Measurements from ENCODE around the gene MICAL2.

The MICAL2 gene

DNA sequence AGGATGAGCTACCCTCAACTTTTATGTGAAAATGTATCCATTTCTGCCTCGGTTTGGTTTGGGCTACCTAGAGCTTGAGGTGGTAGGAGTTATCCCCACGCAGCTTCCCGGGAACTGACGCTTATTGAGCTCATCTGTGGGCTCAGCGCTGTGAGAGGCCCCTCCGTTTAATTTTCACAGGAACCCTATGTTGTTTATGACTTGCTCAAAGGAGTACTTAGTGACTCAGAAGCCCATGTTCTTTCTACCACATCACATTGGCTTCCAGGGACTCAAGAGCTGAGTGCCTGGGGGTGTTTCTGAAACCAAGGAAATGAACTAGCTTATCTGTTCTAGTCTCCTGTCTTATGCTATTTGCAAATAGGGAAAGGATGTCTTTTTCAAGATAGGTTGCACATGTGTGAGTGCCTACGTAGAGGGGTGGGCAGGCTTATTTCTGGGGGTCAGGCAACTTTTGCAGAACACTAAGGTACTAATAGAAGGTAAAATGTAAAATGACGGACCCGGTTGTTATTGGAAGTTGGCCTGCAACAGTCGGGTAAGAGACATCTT is 40.5 kb downstream of the MICAL2 start:
- TF ChIP-seq, protein P1, sequence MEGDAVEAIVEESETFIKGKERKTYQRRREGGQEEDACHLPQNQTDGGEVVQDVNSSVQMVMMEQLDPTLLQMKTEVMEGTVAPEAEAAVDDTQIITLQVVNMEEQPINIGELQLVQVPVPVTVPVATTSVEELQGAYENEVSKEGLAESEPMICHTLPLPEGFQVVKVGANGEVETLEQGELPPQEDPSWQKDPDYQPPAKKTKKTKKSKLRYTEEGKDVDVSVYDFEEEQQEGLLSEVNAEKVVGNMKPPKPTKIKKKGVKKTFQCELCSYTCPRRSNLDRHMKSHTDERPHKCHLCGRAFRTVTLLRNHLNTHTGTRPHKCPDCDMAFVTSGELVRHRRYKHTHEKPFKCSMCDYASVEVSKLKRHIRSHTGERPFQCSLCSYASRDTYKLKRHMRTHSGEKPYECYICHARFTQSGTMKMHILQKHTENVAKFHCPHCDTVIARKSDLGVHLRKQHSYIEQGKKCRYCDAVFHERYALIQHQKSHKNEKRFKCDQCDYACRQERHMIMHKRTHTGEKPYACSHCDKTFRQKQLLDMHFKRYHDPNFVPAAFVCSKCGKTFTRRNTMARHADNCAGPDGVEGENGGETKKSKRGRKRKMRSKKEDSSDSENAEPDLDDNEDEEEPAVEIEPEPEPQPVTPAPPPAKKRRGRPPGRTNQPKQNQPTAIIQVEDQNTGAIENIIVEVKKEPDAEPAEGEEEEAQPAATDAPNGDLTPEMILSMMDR (IDR thresholded peaks at IDR 0.05; ENCODE audit: borderline replicate concordance, insufficient read depth, low read depth, low read length), result no peak
- H3K4me3 ChIP-seq (ENCODE audit: low read depth, low read length), result no peak overlapping the region

DNA sequence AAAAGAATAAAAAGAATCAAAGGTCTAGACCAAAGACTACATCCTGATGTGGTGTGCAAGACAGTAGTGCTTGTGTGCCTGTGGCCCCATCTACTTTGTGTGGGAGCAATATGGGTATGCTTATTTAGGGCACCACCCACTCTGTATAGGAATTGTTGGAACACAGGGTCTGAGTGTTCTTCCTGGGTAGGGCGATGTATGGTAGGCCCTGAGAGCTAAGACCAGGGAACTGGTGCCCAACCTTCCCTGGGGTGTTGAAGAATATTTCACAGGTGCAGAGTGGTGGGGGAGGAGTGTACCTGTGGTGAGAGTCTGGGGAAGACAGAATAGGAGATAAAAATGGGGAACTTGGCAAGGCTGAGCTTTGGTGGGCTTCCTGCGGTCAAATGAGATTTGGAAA is 41.9 kb downstream of the MICAL2 start:
- TF ChIP-seq, protein P1 (IDR thresholded peaks at IDR 0.05; ENCODE audit: borderline replicate concordance, insufficient read depth, low read depth, low read length), result no peak

DNA sequence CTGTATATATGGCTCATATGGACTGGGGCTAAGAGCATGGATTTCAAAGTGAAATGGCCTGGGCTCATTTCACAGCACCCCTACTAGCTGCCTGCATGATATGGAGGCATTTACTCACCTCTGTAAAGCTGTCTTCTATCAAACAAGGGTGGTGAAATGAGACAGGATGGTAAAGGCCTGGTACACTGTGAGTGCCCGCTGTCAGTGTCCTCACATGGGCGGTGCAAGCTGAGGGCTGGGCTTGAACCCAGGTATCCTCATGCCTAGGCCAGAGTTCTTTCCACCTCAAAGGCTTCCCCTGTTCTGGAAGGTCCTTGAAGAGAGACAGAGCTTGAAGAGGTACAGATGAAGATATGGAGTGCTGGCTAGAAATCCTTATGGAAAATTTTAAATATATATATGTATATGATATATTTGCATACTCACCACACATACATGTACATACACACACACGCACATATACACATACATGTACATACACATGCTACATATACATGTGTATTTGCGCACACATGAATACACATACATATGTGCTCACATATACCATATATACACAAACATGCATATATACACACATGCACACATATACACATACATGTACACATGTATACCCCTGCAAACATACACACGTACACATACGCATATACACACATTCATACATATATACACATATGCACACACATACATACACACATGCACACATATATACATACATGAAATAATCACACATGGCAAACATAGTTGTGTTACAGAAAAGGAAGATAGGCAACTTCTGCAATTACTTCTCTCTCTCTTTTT is 44.7 kb downstream of the MICAL2 start:
- no peak overlapping the region for H3K4me3 ChIP-seq (ENCODE audit: low read depth, low read length)
- TF ChIP-seq, protein P1 (IDR thresholded peaks at IDR 0.05; ENCODE audit: borderline replicate concordance, insufficient read depth, low read depth, low read length), result no peak

More for the DNA sequence above, 41.9 kb downstream of the MICAL2 start:
- no peak overlapping the region for H3K4me3 ChIP-seq (ENCODE audit: low read depth, low read length)

DNA sequence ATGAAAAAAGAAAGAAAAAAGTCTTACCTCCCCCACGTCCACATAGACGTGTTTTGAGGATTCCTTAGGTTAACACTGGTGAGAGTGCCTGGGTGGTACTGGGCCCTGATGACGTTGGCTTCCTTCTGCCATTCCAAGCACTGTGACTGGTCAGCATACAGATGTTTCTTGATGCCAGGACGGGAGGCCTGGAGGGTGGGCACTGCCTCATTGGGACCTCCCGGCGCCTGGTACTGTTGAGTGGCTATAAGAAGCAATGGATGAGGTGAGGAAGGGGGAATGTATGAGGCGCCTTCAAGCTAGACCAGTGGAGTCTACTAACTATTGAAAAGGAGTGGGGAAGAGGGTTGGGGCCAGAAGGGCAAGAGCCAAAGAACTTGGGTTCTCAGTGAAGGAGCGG is 45.3 kb downstream of the MICAL2 start:
- H3K4me3 ChIP-seq (ENCODE audit: low read depth, low read length), result no peak overlapping the region
- TF ChIP-seq, protein P1 (IDR thresholded peaks at IDR 0.05; ENCODE audit: borderline replicate concordance, insufficient read depth, low read depth, low read length), result no peak

DNA sequence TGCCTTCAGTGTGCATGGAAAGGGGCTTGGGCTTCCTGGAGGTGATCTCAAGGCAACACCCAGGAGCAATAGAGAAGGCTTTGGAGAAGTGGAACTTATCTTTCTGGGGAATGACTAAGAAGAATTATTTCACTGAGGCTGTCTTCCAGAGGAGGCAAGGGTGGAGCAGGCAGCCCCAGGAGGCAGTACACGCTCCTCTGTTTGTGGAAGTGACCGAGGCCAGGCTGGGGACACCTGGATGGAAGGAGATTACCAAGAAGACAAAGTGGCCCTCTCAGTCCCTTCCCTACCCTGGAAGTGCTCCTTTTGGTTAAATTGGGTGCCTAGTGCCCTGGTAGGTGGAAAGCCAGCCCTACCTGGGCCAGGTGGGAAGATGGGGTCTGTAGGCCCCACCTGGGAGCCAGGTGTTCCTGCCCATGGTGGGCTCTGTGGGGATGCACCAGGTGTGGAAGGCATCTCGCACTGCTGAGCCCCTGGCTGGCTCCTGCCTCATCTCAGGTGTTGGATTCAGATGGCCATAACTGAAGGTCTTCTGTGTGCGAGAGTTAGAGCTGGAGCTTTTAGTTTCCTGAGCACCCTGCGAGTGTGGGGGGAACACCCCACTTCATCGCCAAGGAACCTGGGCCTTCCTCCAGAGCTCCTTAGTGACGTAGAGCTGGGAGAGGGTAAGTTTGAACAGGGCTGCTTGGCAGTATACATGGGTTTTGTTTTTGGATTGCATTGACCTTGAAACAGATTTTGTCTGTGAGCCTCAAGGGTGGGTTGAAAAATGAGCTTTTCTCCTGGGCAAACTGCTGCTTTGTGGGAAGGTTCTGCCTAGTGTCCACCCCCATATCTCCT is 46.1 kb downstream of the MICAL2 start:
- no peak overlapping the region for H3K4me3 ChIP-seq (ENCODE audit: low read depth, low read length)
- TF ChIP-seq, protein P1 (IDR thresholded peaks at IDR 0.05; ENCODE audit: borderline replicate concordance, insufficient read depth, low read depth, low read length), result no peak

DNA sequence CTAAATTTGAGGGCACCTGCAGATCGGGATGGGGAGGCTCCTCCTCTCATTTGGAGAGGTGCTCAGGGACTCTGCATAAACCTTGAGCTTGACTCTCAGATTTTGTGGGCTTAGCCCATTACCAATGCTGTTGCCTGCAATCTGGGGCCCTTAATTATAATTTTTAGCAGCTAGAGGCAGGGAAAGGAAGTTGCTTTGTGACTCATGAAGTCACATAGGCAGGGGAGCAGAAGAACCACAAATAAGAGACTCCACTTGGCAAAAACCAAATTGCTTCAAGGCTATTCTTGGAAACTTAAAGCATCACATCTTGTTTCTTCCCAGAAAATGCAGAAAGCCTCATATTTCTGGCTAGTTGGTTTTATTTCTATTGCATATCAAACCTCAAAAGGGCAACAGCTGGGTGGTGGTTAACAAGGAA is 46.9 kb downstream of the MICAL2 start:
- TF ChIP-seq, protein P1 (IDR thresholded peaks at IDR 0.05; ENCODE audit: borderline replicate concordance, insufficient read depth, low read depth, low read length), result no peak
- no peak overlapping the region for H3K4me3 ChIP-seq (ENCODE audit: low read depth, low read length)

All from GM12875 (cell line).